H1 (cell line): ENCODE data around the gene CSH1. TPM values are rescaled to one million over a fixed set of nuclear protein-coding genes. Genes with fewer than 3 reads are reported as not detected.
"Not testable (repeated sequence)": the region's sequence is repeated elsewhere in the genome, so short reads cannot be mapped to it uniquely, and the experiment has no call there.

ENCODE experiments used
- CTCF ChIA-PET: fragments of 300-600 bp; sonication (Branson Sonifier 250); formaldehyde crosslinking; loops from one replicate; lab custom pipeline; 2021; ENCODE audit not compliant: partially characterized antibody; lab: Charles Lee
- POLR2A ChIA-PET: fragments of 300-600 bp; sonication (Branson Sonifier 250); formaldehyde crosslinking; loops from one replicate; lab custom pipeline; 2021; ENCODE audit warnings: inconsistent platforms; ENCODE audit not compliant: partially characterized antibody; lab: Charles Lee
- DNase-seq, 2 experiments: peaks; one replicate each; pipeline versions ENCODE4 v3.0.0 to v3.0.0-alpha.2; 2010 to 2022; ENCODE audit warnings: low spot score in 2 of 2, low read depth in 1 of 2, mixed read lengths in 1 of 2
- FAIRE-seq: peaks from 2 replicates; lab custom pipeline; 2011; peaks lifted over from hg19 to GRCh38; lab: Jason Lieb, UNC
- H2AFZ ChIP-seq: 2 replicates; pipeline ENCODE4 v1.8.1; 2012; ENCODE audit warnings: low read length, inconsistent platforms
- H2AK5ac ChIP-seq: 2 replicates; pipeline ENCODE4 v1.6.1; 2013; ENCODE audit warnings: low read depth, low read length
- H2BK120ac ChIP-seq: replicated peaks from 2 replicates; pipeline ENCODE3; 2013; ENCODE audit warnings: low read depth, low read length, inconsistent platforms
- H2BK12ac ChIP-seq: 2 replicates; pipeline ENCODE4 v1.6.1; 2013; ENCODE audit warnings: low read depth, low read length
- H2BK15ac ChIP-seq: 2 replicates; pipeline ENCODE4 v1.6.1; 2013; ENCODE audit warnings: low read length
- H2BK20ac ChIP-seq: 2 replicates; pipeline ENCODE4 v1.6.1; 2013; ENCODE audit warnings: low read length
- H2BK5ac ChIP-seq: 2 replicates; pipeline ENCODE4 v1.6.1; 2013; ENCODE audit warnings: low read depth, low read length
- H3K14ac ChIP-seq: 2 replicates; pipeline ENCODE4 v1.6.1; 2013; ENCODE audit warnings: inconsistent platforms; ENCODE audit not compliant: insufficient read length
- H3K18ac ChIP-seq: 2 replicates; pipeline ENCODE4 v1.6.1; 2013; ENCODE audit warnings: low read length; ENCODE audit errors: extremely low read depth
- H3K23ac ChIP-seq: 2 replicates; pipeline ENCODE4 v1.6.1; 2013; ENCODE audit warnings: inconsistent platforms; ENCODE audit not compliant: insufficient read length
- H3K23me2 ChIP-seq: 2 replicates; pipeline ENCODE4 v1.6.1; 2013; ENCODE audit warnings: low read depth, low read length
- H3K27ac ChIP-seq: 2 replicates; pipeline ENCODE4 v1.6.1; 2011; ENCODE audit warnings: low read depth, low read length, inconsistent platforms
- H3K27me3 ChIP-seq, 4 experiments: replicated peaks in 1 of 4; 1 replicate in 1 of 4; 2 replicates in 3 of 4; pipeline versions ENCODE4 v1.6.1 to v1.8.1; 2011 to 2013; ENCODE audit warnings: low read length in 3 of 4, mild to moderate bottlenecking in 3 of 4, inconsistent platforms in 2 of 4, mixed read lengths in 2 of 4, moderate library complexity in 1 of 4; ENCODE audit not compliant: control insufficient read depth in 3 of 4, insufficient read depth in 3 of 4; ENCODE audit errors: extremely low read depth in 1 of 4
- H3K36me3 ChIP-seq, 4 experiments: 2 replicates each; pipeline versions ENCODE4 v1.6.1 to v1.8.1; 2011 to 2013; ENCODE audit warnings: mild to moderate bottlenecking in 4 of 4, low read length in 3 of 4, moderate library complexity in 2 of 4, control low read depth in 1 of 4, inconsistent platforms in 1 of 4; ENCODE audit not compliant: insufficient read depth in 4 of 4, control insufficient read depth in 2 of 4
- H3K4ac ChIP-seq: replicated peaks from 2 replicates; pipeline ENCODE3; 2013; ENCODE audit warnings: low read length, low read depth, mixed read lengths, inconsistent platforms; ENCODE audit not compliant: insufficient read length
- H3K4me1 ChIP-seq, 4 experiments: replicated peaks in 1 of 4; 1 replicate in 1 of 4; 2 replicates in 3 of 4; pipeline versions ENCODE4 v1.6.1 to v1.8.1; 2011 to 2013; ENCODE audit warnings: low read length in 3 of 4, inconsistent platforms in 2 of 4, mixed read lengths in 1 of 4; ENCODE audit not compliant: insufficient read depth in 4 of 4, control insufficient read depth in 3 of 4
- H3K4me2 ChIP-seq, 2 experiments: 2 replicates each; pipeline versions ENCODE4 v1.6.1 to v1.8.1; 2011 to 2013; ENCODE audit warnings: low read depth in 2 of 2, low read length in 2 of 2, control low read depth in 1 of 2, inconsistent platforms in 1 of 2, mild to moderate bottlenecking in 1 of 2; ENCODE audit not compliant: insufficient read depth in 1 of 2
- H3K4me3 ChIP-seq, 4 experiments: fragments of 200-600, 300-600 bp in 1 of 4; sonication (generic), shearing (Covaris generic), sonication (Bioruptor Twin) in 1 of 4; 2 replicates each; pipeline versions ENCODE4 v1.5.1 to v1.8.1; 2011 to 2016; ENCODE audit warnings: low read length in 4 of 4, low read depth in 3 of 4, control low read depth in 2 of 4, inconsistent platforms in 2 of 4, mild to moderate bottlenecking in 2 of 4, mixed read lengths in 1 of 4, moderate library complexity in 1 of 4; ENCODE audit not compliant: insufficient read depth in 2 of 4; ENCODE audit errors: extremely low read depth in 1 of 4
- H3K56ac ChIP-seq: replicated peaks from 2 replicates; pipeline ENCODE3; 2013; ENCODE audit warnings: low read depth, mild to moderate bottlenecking, mixed read lengths, low read length, inconsistent platforms; ENCODE audit not compliant: insufficient read length
- H3K79me1 ChIP-seq: 2 replicates; pipeline ENCODE4 v1.6.1; 2013; ENCODE audit warnings: low read depth, low read length, control low read depth
- H3K79me2 ChIP-seq, 2 experiments: 2 replicates each; pipeline versions ENCODE4 v1.6.1 to v1.8.1; 2012 to 2013; ENCODE audit warnings: low read length in 2 of 2, mild to moderate bottlenecking in 2 of 2, inconsistent platforms in 1 of 2; ENCODE audit not compliant: insufficient read depth in 2 of 2, control insufficient read depth in 1 of 2
- H3K9ac ChIP-seq, 4 experiments: replicated peaks in 1 of 4; 1 replicate in 1 of 4; 2 replicates in 3 of 4; pipeline versions ENCODE4 v1.6.1 to v1.8.1; 2011 to 2013; ENCODE audit warnings: low read depth in 3 of 4, low read length in 3 of 4, control low read depth in 2 of 4, mild to moderate bottlenecking in 2 of 4, moderate library complexity in 2 of 4, inconsistent platforms in 1 of 4; ENCODE audit errors: extremely low read depth in 1 of 4
- H3K9me3 ChIP-seq, 2 experiments: 2 replicates each; pipeline versions ENCODE4 v1.6.1 to v1.8.1; 2012 to 2013; ENCODE audit warnings: mild to moderate bottlenecking in 2 of 2, moderate library complexity in 2 of 2, control low read depth in 1 of 2, inconsistent platforms in 1 of 2, low read depth in 1 of 2, low read length in 1 of 2, mixed read lengths in 1 of 2; ENCODE audit not compliant: insufficient read depth in 2 of 2
- H4K20me1 ChIP-seq, 2 experiments: replicated peaks in 1 of 2; 2 replicates each; pipeline versions ENCODE3 to v1.8.1; 2011 to 2013; ENCODE audit warnings: inconsistent platforms in 2 of 2, low read length in 2 of 2, mild to moderate bottlenecking in 1 of 2; ENCODE audit not compliant: insufficient read depth in 2 of 2, control insufficient read depth in 1 of 2
- H4K5ac ChIP-seq: 2 replicates; pipeline ENCODE4 v1.6.1; 2013; ENCODE audit warnings: low read length, low read depth, mixed read lengths, inconsistent platforms; ENCODE audit not compliant: insufficient read length
- H4K8ac ChIP-seq: 2 replicates; pipeline ENCODE4 v1.8.0; 2013; ENCODE audit warnings: mild to moderate bottlenecking, moderate library complexity, low read length, inconsistent platforms; ENCODE audit not compliant: insufficient read depth; ENCODE audit errors: extremely low read depth
- H4K91ac ChIP-seq: replicated peaks from 2 replicates; pipeline ENCODE3; 2013; ENCODE audit warnings: low read length, mixed read lengths, inconsistent platforms; ENCODE audit not compliant: insufficient read length
- WGBS, 2 experiments: shearing (Covaris generic) in 1 of 2; methylation state at CpG; one replicate each; pipeline versions ENCODE4 v1.1.6 to v1.1.7; 2013 to 2015; ENCODE audit warnings: low lambda C conversion rate in 2 of 2, mixed read lengths in 2 of 2, inconsistent platforms in 1 of 2, low coverage in 1 of 2, missing lambda C conversion rate in 1 of 2; ENCODE audit not compliant: insufficient replicate concordance in 2 of 2, insufficient coverage in 1 of 2, insufficient read length in 1 of 2; ENCODE audit errors: extremely low coverage in 1 of 2, missing lambda C conversion rate in 1 of 2; 5-methylcytosine and 5-hydroxymethylcytosine counted together
- polyA plus RNA-seq, 7 experiments: library from polyadenylated mRNA; depleted of rRNA in 3 of 7; stranded (reverse) in 5 of 7; unstranded in 2 of 7; fragments of >200 nt in 5 of 7; fragments of 200-250 nt in 2 of 7; gene quantifications; 1 replicate in 5 of 7; 2 replicates in 1 of 7; 4 replicates in 1 of 7; pipeline versions ENCODE4 v1.2.1 to v1.2.3, GENCODE V29; 2011 to 2013; ENCODE audit warnings: missing spikeins in 2 of 7, mixed read lengths in 2 of 7
- total RNA-seq: library from RNA; stranded (reverse); fragmentation: NEBNext Ultra II Directional; extraction: Animal tissue kit (Norgen Biotek cat#: 25700); gene quantifications from 2 replicates; pipeline ENCODE4 v1.2.1, GENCODE V29; 2021

Gene CSH1
- total and polyA plus RNA-seq, 2 of the 8 experiments (the other 6 are each of a cell fraction or from before 2014, with no cell fraction given): 0.12 TPM; not detected in 1

- H4K91ac ChIP-seq, DNase-seq, H2BK20ac ChIP-seq, H2AK5ac ChIP-seq, H3K27me3 ChIP-seq, H2BK120ac ChIP-seq, H3K23ac ChIP-seq, H3K14ac ChIP-seq, H4K8ac ChIP-seq, H3K18ac ChIP-seq, H3K4ac ChIP-seq, H2BK15ac ChIP-seq, H4K5ac ChIP-seq, H3K56ac ChIP-seq, FAIRE-seq, H3K9me3 ChIP-seq, H3K79me2 ChIP-seq, H3K4me1 ChIP-seq, H3K4me2 ChIP-seq, H4K20me1 ChIP-seq, H2BK12ac ChIP-seq, H3K23me2 ChIP-seq, H3K27ac ChIP-seq, H3K9ac ChIP-seq, H2BK5ac ChIP-seq, H3K4me3 ChIP-seq, H3K36me3 ChIP-seq, H3K79me1 ChIP-seq, H2AFZ ChIP-seq: not testable (repeated sequence)
- 88% methylated on average over 4 of the region's 4 CpGs; no CpG with 5 or more reads in 1 of the 2 experiments for WGBS, 2 experiments
- POLR2A ChIA-PET: interaction anchor here (0.8 kb wide), 1 partner anchor 11 kb away, joined by 3 read pairs; no protein-coding TSS in a partner anchor
- CTCF ChIA-PET: interaction anchor here (0.7 to 8.0 kb wide), 9 partner anchors 9 to 156 kb away, joined by 3 to 66 read pairs (median 4); partner anchors contain the start of gene GH2
Observed at GRCh38 chr17:63870292-63870665, 26.1 kb downstream of the CSH1 start.
